Right hindlimb (tissue), 1 donor: Measurements from ENCODE around the gene NTHL1.

ENCODE experiments used
- DNase-seq: peaks from one replicate; pipeline ENCODE4 v3.0.0-alpha.2; 2018

NTHL1 gene

GRCh38 chr16:2007081-2007836 lies 40.4 kb downstream of the NTHL1 start:
- no peak for DNase-seq

- no peak for DNase-seq
These were observed 41.3 kb downstream of the NTHL1 start for GRCh38 chr16:2006317-2006716.

DNA sequence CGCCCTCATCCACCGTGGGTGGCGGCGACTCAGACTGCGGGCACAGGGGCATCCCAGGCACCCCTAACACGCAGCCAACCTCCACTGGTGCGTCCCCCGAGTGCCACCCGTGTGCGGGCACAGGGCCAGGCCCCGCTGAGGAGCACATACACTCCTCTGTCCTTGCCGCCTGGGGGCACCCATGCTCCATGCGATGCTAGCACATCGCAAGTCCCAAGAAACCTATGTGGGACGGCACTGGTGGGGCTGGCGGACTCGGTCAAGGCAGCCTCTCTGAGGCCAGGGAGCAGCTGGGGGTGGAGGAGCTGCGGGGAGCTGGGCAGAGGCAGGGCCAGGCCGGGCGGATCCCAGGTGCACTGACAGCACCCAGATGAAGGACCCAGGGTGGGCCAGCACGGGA lies 42.0 kb downstream of the NTHL1 start:
- no peak for DNase-seq

GRCh38 chr16:2004795-2005517 lies 42.7 kb downstream of the NTHL1 start:
- no peak for DNase-seq

DNA sequence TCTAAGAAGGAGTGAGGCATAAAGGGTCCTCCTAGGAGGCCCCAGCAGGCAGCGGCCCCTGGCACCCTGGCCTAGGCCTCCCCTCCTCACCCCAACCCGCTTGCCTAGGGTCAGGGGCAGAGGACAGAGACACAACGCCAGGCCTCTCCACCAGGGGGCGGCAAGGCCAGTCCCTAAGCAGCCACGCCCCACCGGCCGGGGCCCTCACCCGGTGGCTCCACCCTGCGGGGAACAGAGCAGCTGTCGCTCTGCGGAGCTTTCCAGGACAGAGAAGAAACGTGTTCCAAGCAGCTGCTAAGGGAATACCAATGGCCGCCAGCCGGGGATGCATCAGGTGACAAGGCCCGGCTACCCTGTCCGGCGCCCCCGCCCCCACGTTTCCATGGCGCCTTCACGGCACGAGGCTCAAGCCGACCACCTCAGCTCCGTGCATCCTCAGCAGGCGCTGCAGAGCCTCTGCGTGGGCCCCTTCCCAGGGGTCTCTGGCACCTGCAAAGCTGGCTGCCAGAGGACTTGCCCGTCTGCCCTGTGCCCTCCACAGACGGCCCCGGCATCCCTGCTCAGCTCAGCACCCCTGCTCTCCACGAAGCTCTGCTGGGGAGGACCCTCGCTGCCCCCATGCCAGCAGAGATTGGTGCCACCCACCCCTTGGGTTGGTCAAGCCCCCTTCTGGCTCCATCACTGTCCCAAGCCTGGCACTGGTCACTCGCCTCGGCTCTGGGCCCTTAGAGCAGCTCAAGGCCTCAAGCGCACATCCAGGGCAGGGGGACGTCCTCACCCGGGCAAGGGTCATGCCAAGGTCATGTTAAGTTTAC lies 43.6 kb downstream of the NTHL1 start:
- DNase-seq, result peak; percentile 91

- DNase-seq, result no peak
These were observed 44.3 kb downstream of the NTHL1 start for GRCh38 chr16:2003231-2003826.

- no peak for DNase-seq
These were observed 45.0 kb downstream of the NTHL1 start for GRCh38 chr16:2002406-2003230.

DNA sequence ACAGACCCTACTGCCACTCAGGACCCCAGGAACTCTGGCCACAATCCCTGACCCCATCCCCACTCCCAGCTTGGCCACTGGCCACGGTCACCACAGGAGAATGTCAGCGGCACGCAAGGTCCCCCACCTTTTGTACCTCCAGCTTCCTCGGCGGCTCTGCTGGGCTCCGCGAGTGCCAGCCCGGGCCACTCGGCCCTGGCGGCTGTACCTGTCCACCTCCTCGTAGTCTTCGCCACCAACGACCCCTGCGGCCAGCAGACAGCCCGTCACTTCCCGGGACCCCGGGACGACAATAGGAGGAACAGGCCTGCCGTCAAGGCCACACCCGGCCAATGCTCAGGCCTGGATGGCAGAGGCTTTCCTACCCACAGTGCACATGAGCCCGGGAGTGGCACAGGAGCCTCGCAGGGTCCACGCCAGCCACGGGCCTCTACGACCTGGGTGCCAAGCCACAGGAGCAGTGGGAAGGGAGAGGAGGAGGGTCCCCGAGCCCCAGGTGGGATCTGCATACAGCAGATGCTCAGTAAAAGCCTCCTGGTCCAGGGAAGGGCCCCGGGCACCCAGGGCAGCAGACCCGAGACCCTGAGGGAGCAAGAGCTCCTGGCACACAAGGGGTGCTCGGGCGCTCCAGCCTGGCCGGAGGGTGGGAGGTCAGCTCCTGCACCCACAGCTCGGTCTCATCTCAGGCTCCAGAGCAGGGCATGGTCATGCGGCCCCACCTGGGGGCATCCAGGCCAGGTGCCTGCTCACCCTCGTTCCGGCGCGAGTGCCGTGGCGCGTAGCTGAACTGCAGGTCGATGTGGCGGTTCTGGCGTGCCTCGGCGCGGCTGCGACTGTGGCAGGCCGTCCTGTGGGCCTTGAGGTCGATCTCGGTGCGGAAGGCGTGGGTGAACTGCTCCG lies 45.9 kb downstream of the NTHL1 start:
- DNase-seq, result no peak

DNA sequence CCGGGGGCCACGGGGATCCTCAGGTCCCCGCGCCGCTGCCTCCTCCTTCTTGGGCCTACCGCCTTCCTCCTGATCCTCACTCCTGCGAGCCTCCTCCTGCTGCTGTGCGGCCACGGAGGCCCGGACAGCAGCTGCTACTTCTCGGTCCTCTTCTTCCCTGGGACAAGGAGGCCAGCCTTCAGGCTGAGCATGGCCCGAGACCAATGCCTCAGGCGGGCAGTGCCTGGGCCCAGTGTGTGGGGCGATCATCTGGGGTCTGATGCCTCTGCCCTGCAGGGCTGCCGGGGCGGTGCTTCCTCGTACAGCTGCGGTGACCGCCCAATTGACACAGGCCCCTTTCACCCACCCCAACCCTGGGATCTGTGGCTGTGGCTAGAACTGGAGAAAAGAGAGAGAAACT lies 46.6 kb downstream of the NTHL1 start:
- no peak for DNase-seq

GRCh38 chr16:1999866-2000514 lies 47.6 kb downstream of the NTHL1 start:
- no peak for DNase-seq

DNA sequence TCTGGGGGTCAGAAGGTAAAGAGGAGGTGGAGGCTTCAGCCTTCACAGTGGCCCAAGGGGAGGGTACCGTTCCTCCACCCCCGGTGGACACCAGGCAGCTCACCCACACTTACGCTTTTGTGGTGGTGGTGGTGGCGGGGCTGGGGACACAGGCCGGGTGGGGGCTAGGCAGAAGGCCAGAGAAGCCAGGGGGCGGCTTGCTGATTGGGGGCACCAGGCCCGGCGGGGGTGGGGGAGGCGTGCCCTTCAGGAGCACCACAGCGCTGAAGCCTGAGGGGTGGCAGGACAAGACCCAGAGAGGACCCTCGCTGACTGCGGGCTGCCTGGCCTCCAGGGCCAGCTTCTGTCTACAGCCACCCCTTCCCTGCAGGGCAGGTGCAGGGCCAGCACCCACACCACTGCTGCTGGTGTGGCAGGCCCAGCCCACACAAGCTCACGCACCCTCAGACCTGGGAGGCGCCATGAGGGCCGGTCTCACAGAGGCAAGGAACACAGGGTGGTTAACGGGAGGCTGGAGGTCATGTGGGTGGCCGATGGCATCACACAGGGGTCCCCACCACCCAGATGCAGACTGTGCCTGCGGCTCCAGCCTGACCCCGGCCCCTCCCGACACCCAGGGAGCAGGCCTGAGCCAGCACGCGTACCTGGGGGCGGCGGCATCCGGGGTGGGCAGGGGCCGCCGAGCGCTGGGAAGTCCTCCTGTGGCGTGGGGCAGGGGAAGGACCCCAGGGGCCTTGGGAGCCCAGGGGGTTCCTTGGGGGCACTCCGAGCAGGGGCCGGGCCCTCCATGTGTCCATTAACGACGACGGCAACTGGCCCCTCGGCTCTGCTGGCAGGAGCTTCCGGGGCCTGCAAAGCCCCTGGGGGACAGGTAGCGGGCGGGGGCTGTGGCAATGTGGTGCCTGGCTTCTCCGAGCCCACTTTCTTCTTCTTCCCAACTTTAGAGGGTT lies 48.5 kb downstream of the NTHL1 start:
- no peak for DNase-seq

DNA sequence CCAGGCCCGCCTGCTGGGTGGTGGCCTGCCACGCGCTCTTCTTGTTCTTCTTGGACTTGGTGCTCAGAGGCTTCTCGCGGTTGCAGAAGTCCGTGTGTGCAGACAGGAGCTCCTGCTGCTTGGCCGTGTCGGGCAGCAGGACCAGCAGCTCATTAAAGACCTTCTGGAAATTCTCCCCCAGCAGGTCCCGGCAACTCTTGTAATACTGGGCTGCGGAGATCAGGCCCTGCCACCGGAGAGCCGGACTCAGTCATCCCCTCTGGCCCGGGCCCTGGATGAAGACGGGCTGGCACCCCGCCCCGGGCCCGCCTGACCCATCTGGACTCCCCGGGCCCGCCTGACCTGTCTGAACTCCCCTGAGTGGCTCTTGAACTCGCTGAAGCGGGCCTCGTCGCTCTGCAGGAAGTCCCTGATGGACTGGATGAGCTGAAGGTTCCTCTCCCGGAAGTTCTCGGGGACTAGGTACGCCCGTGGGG lies 49.2 kb downstream of the NTHL1 start:
- no peak for DNase-seq

DNA sequence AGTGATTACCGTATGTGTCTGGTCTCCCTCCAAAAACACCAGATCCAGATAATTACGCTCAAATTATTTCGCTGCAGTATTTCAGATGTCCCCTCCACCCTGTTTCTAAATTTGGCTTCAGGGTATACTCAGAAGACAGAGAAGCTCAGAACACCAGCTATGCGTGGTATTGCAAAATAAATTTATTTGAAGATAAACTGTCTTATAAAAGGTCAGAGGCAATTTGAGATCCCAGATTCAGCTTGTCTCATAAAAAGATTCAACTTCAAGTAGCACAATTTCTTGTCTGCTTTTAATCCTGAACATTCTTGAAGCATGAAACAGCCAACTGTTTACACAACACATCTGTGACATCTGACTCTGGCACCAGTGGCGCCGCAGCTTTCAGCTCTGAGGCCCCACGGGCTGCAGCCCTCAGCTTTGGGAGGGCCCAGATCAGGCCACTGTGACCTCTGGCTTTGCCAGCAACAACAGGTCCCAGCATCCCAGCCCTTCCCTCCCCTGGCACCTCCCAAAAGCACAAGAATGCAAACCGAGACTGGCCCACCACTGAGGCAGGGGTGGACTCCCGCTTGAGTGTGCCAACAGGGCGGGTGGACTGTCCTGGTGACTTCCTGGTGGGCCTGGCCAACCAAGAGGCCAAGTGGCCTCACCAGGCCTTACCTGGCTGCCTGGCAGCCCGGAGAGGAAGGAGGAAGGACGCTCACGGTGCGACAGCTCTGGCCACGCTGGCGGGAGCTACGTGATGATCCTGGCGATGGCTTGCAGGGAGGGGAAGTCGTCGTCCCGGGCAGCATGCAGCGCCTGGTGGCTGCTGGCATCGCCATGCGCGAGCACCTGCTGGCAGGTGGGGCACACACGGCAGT lies 49.9 kb downstream of the NTHL1 start:
- no peak for DNase-seq

GRCh38 chr16:1993731-1994131 lies 53.9 kb downstream of the NTHL1 start:
- no peak for DNase-seq

- no peak for DNase-seq
These were observed 54.8 kb downstream of the NTHL1 start for GRCh38 chr16:1992704-1993317.

- DNase-seq, result peak; percentile 95
These were observed 55.5 kb downstream of the NTHL1 start for GRCh38 chr16:1991948-1992703.

GRCh38 chr16:1991588-1991947 lies 56.1 kb downstream of the NTHL1 start:
- DNase-seq, result no peak
